ENCODE data around the gene PAX7.

DNA sequence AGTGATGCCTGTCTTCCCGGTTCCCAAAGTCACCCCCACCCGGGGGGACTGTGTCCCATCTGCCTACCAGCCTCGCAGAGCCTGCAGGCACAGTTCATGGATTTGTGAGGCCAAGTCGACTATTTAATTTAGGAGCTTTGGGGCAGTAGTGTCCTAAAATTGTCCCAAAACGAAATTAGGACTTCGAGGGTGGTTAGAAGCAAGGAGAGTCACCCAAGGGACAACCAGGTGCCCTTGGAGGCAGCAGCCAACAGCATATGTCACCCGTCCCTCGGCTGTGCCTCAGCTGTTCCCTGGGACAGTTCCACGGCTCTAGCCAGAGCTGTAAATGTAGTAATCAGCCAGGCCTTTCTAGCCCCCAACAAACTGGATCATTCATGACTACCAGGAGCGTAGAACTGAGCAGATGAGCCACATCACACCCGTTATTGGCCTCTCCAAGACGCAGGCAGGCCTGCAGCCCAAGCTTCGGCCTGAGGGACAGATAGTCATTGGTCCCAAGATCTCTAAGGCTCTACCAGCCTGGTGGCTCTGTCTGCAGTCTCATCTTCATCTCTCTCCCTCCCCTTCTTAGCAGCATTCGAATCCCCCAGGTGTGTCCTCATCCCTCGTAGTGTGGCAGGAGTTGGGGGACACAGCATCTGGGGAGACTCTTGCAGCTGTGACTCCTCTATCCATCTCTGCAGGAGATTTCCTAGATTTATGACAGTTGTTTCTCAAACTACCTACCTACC, 2.9 kb downstream of the PAX7 start:
- TF ChIP-seq, protein P1, sequence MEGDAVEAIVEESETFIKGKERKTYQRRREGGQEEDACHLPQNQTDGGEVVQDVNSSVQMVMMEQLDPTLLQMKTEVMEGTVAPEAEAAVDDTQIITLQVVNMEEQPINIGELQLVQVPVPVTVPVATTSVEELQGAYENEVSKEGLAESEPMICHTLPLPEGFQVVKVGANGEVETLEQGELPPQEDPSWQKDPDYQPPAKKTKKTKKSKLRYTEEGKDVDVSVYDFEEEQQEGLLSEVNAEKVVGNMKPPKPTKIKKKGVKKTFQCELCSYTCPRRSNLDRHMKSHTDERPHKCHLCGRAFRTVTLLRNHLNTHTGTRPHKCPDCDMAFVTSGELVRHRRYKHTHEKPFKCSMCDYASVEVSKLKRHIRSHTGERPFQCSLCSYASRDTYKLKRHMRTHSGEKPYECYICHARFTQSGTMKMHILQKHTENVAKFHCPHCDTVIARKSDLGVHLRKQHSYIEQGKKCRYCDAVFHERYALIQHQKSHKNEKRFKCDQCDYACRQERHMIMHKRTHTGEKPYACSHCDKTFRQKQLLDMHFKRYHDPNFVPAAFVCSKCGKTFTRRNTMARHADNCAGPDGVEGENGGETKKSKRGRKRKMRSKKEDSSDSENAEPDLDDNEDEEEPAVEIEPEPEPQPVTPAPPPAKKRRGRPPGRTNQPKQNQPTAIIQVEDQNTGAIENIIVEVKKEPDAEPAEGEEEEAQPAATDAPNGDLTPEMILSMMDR (IDR thresholded peaks at IDR 0.05; ENCODE audit: low read length), result no peak
- no peak for TF ChIP-seq EZH2 (IDR thresholded peaks at IDR 0.05; ENCODE audit: borderline replicate concordance, low read length)
